GM19468 (cell line): ENCODE results near the gene ZFX.
"Not testable (repeated sequence)": the region's sequence is repeated elsewhere in the genome, so short reads cannot be mapped to it uniquely, and the experiment has no call there.

Experiments used
- ATAC-seq: cut with Tn5 transposase; IDR thresholded peaks from one replicate; pipeline ENCODE4 v1.9.1; 2021; ENCODE audit warnings: mild to moderate bottlenecking, moderate library complexity, moderate number of reproducible peaks; ENCODE audit not compliant: unreplicated experiment; ENCODE audit errors: extremely low read depth

ZFX gene

DNA sequence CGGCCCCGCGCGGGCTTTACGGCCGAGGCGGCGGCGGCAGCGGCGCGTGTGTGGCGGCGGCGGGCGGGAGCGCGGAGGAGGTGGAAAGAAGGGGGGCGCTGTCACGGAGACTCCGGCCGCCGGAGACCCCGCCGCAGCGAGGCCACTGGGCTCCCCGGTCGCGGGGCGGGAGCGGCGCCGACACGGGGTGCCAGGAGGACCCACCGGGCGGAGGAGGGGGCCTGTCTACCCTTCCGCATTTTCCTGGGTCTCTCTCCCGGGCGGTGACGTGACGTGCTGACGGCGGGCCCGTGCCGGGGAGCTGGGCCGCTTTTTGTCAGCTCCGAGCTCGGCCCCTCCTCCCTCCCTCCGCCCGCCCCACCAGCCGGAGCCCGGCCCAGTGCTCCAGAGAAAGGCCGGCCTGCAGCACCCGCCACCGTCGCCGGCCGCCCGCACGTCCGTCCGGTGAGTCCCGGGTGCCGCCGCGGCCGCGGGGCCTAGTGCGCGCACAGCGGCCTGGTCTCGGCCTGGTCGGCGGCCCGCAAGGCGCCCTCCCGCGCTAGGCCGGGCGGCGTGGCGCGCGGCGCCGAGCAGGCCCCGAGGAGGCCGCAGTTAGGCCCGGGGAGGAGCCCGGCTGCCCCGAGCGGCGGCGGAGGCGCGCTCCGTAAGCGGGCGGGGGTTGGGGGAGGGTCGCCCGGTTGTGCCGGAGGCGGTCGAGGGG lies at the start of gene ZFX:
TSS of gene ZFX (plus strand) at position 379 of the 700 bp plus-strand sequence. CDS start 23,014 bp downstream, outside the sequence.
- peak; percentile 9 for ATAC-seq

DNA sequence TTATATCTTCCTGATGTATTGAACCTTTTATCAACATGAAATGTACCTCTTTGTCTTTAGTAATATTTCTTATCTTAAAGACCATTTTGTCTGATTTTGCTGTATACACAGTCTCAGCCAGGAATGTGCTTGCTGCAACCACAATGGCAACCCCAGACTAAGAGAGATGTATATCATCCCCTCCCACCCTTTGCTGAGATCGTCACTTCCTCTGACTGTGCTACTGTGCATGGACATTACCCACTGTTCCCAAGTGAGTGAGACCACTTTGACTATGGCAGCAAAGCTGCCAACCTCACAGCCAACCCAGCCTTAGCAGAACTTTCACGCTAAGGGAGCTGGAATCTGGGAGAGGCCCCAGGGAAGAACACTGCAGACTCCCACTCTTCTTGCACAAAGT lies 48.8 kb upstream of the ZFX start:
- ATAC-seq: no peak

DNA sequence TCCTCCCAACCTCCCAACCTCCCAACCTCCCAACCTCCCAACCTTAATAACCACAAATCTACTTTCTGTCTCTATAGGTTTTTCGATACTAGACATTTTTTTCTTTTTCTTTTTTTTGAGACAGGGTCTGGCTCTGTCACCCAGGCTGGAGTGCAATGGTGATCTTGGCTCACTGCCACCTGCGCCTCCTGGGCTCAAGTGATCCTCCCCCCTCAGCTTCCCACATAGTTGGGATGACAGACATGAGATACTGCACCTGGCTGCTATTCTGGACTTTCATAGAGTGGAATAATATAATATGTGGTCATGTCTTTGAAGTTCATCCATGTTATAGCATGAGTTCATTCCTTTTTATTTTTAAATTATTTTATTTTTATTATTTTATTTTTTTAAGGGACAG lies 39.5 kb upstream of the ZFX start:
- no peak for ATAC-seq

DNA sequence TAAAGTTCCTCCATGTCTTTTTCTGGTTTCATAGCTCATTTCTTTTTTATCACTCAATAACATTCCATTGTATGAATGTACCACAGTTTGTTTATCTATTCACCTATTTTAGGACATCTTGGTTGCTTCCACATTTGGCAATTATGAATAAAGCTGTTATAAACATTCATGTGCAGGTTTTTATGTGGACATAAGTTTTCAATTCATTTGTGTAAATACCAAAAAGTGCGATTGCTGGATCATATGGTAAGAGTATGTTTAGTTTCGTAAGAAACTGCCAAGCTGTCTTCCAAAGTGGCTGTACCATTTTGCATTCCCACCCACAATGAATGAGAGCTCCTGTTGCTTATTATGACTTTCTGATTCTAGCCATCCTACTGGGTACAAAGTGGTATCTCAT lies 36.3 kb upstream of the ZFX start:
- no peak for ATAC-seq

DNA sequence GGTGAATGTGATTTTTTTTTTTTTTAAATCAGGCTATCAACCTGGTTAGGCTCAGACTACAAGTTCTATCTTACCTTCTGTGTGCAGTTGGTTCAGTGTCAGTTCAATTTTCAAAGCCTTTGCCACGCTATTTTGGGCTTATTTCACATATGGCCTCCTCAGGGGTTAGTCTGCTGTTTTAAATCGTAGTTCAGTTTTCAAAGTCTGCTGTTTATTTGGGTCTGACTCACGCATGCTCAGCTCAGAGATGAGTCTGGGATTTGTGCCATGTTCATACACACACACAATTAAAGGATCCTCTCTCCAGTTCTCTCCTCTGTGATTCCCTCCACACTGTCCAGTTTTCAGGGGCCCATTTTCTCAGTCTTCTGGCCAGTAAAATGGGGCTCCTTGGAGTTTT lies 32.3 kb upstream of the ZFX start:
- ATAC-seq: no peak

DNA sequence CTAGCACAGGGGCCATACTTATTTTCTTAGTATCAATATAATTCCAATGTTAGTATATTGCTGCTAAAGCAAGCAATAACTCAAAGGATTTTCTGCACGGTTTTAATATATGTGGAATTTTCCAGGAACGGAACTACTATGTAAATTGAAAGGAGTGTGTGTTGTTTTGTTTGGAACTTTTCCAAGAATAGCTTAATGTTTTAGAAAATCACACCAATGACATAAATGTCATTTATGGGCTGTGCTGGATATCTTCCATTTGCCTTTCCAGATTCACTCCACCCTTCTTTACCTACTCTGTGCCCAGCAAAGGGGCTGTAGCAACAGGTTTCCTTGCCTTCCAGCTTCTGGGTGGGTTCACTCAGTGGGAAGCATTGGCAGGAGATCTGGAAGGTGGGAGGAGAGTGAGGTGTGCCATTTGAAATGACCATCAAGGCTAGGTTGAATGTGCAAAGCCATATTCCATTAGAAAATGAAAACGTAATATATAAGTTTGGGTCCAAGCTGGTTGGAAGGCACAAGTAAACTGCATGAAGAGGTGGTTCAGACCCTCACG lies 25.2 kb upstream of the ZFX start:
- ATAC-seq: no peak

DNA sequence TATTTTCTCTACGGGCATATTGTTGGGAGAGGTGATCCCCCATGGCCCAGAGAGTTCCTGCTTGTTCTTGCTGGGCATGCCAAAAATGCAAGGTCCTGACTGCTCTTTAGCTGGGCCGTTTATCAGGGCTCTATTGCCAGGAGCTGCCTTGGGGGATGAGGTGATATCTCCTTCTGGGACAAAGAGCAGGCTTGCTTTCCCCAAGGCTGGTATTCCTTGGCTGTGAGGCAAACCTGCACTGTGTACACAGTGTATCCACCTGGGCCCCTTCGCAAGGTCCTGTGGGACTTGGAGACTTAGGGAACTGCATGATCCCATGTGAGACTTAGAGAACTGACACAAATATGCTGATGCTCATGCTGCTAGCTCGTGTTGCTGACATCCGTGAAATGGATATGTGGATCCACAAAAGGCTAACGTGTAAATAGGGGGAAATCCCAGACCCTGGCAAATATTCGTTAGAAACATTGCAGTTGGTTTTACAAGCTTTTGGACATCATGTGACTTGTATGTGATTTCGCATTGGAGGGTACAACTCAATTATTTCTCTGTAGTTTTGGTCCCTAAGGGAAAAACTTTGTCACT lies 24.4 kb upstream of the ZFX start:
- ATAC-seq: no peak

DNA sequence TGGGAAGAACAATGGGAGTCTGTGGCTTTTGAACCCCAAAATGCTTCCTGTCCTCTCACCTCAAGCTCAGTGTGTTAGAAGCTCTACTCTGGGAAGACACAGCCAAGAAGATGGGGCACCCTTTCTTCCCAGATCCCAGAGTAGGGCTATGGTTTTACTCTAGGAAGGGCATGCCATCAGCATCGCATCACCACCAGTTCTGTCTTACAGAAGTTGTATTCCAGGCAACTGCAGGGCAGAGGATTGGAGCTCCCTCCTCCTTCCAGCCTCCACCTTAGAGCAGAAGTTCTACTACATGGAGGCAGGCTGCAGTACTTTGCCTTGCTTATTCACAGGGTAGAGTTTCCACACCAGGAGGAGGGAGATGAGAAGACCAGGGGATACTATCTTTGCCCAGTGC lies 18.1 kb upstream of the ZFX start:
- no peak for ATAC-seq

DNA sequence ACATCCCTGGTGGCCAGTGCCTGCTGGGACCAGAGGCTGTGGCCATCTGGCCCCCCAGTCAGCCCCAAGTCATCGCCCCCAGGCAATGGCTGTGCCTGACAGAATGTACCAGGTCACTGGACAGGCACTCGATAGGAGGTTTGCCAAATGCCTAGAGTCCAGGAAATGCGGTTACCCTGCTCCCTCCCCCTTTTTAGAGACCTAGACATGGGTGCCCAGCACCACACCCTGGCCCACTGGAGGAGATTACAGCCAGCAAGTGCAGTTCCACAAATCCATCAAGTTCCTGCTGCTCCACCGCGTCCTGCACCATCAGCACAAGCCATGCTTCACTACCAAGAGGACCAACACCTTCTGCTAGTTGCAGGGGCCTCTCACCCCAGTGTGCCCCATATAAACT lies 16.2 kb upstream of the ZFX start:
- ATAC-seq: no peak

DNA sequence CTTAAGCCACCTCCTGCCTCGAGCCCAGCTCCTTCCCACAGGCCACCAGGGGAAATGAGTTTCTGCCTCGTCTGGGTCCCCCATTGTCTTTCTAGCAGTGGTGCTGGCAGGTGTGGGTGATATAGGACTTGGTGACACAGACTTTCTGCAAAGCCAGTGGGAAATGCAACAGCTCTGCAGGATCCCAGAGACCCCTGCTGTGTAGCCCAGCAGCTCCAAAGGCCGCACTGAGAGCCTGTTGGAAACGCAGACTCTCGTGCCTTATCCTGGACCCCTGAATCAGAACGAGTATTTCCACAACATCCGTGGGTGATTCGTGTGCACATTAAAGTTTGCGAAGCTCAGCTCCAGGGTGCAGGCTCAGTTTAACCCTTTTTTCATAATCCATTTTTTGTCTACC lies 13.8 kb upstream of the ZFX start:
- not testable (repeated sequence) for ATAC-seq

DNA sequence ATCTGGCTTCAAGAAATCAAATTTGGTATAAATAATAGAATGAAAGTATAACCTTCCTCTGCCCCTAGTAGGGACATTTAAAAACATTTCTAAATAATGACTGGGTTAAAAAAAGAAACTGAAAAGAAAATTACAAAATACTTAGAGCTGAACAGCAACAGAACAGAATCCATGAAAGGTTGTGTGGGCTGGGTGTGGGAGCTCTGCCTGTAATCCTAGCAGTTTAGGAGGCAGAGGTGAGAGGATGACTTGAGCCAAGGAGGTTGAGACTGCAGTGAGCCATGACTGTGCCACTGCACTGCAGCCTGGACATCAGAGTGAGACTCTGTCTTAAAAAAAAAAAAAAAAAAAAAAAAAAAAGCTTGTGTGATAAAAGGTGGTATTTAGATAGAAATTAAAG lies 12.3 kb upstream of the ZFX start:
- no peak for ATAC-seq

DNA sequence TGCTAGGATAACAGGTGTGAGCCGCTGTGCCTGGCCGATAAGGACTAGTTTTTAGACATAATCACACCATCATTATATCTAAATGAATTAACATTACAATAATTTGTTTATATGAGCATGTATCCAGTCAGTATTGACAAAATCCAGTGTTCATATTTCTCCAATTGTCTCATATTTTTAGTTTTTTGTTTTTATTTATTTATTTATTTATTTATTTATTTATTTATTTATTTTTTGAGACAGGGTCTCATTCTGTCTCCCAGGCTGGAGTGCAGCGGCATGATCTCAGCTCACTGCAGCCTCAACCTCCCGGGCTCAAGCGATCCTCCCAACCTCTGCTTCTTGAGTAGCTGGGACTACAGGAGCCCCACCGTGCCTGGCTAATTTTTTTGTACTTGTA lies 5.5 kb upstream of the ZFX start:
- not testable (repeated sequence) for ATAC-seq

DNA sequence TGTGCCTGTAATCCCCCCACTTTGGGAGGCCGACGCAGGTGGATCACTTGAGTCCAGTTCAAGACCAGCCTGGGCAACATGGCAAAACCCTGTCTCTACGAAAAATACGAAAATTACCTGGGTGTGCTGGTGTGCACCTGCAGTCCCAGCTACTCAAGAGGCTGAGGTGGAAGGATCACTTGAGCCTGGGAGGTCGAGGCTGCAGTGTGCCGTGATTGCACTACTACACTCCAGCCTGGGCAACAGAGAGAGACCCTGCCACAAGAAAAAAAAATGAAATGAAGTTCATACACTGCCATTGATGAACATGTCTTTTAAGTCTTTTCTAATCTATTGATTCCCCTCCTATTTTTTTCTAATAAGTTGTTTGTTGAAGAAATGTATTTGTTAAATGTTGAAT lies 5.0 kb upstream of the ZFX start:
- no peak for ATAC-seq

DNA sequence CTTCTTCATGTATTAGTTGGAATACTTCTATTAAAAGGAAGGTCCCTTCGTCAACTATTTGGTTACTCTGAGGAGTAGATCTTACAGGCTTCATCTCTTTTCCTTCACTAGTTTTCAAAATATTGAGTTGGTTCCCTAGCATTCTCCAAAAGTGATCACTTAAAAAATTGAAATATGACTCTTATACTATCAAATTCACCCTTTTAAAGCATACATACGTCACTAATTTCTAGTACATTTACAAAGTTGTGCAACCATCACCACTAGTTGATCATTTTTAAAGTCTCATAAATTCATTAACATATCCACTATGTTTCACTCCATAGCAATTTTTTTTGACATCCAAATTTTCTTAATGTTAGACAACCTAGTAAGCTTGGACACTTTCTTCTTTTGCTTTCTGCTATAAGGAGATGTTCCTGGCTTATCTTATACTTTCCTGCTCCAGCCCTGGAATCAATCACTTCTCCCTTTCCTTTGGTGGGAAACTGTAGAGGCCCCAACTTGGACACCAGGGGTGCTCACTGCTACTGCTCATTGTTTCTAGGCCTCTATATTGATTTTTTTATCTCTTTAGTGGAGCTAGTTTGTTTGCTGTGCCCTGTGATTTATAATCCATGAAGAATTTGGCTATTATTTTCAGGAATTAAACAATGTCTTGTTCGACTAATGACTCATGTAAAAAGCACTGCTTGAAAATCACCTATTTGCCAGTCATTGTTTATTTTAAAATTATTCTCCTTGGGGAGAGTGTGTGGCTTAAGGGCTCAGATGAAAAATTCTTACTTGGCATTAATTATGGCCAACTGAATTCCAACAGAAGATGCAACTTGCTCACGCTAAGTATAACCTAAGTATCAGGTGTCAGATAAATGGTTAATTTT lies 4.0 kb upstream of the ZFX start:
- ATAC-seq: no peak

DNA sequence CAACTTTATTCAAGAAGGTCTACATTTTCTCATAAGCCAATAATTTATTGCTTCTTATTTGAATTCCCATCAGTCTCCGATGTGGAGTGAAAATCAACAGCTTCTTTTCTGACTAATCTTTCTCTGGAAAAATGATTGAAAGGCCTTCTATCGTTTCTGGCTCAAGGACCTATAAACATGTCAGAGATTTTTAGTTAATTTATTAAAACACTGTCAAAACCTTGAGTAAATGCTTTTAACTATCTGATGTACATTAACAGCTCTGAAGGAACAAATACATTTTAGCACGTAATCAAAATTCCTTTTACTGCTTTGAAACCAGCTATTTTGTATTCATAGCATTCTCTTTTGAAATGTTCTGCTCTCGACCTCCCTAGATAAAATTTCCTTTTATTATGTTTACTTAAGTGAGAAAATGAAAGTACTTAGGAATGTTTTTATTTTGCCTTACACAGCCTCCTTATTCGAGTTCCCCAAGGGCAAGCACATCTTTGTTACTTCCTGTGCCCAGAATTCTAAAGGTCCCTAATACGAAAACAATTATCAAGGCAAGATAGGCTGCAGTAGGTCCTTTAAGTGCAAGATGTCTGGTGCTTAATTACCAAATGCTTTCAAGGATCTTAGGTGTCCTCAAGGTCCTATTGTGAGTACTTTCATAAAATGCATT lies 3.1 kb upstream of the ZFX start:
- ATAC-seq: no peak

DNA sequence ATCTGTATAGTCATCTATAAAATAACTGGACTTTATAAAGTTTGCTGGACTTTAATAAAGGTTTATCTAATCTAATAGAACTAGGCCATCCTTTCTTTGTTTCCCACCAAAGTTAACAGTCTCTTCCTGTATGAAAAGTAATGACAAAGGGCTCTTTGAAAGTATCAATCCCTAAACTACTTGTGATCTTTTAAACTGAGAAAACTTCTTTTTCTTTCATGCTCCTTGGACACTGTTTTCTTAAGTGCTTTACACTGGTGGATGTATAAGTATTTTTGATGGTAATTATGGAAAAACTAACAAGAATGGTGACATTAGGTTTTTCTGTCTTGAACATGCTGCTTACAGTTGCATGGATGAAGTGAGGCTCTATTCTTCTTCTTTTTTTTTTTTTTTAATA lies 2.4 kb upstream of the ZFX start:
- no peak for ATAC-seq

DNA sequence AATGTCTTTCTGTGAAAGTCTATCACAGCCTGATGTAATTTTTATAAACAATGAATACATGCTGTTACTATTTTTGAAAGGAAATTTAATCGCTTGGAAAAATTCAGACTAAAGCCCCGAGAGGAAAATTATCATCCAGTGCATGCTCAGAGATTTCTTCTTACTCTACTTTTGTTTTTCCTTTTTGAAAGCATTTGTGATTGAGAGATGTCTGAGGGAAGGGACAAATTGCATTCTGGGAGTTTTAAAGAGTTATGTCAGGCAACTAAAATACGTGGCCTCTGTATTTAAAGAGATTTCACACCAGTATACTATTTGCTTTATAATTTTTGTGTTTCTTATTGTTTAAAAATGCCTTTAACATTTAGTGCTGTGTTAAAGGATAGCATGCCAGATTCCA lies 1.4 kb upstream of the ZFX start:
- no peak for ATAC-seq

DNA sequence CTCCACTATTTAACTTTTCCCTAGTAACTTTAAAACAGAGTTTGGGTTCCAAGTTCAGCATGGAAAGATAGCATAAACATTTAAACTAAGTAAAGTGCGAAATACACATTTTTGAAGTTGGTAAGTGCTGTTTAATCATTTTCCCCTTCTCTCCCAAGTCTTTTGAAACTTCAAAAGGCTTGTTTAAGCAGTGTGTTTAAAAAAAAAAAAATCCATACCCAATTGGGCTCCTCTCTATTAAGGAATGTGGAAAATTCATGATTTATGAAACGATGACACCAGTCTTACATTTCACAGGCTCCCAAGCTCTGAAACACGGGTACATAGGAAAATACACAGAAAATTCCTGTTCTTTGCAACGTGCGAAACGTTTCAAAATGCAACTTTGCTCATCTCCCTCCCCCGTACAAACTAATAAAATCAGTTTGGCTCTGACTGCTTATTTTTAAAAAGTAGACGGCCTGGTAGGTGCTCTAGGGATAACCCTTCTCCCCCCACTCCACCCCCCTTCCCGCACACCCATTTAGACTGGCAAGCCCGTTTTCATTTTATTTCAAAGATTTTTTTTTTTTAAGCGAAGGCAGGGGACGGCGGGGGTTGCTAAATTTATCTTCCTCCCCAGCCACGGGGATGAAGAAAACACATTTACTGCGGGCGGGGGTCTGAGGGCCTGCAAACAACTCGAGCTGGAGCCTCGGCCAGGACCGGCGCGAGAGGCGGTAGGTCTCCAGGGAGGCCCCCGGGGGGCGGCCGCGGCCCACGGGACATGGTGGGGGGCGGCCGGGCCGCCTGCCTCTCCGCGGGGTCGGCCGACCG lies 786 bp upstream of the ZFX start:
- no peak for ATAC-seq

DNA sequence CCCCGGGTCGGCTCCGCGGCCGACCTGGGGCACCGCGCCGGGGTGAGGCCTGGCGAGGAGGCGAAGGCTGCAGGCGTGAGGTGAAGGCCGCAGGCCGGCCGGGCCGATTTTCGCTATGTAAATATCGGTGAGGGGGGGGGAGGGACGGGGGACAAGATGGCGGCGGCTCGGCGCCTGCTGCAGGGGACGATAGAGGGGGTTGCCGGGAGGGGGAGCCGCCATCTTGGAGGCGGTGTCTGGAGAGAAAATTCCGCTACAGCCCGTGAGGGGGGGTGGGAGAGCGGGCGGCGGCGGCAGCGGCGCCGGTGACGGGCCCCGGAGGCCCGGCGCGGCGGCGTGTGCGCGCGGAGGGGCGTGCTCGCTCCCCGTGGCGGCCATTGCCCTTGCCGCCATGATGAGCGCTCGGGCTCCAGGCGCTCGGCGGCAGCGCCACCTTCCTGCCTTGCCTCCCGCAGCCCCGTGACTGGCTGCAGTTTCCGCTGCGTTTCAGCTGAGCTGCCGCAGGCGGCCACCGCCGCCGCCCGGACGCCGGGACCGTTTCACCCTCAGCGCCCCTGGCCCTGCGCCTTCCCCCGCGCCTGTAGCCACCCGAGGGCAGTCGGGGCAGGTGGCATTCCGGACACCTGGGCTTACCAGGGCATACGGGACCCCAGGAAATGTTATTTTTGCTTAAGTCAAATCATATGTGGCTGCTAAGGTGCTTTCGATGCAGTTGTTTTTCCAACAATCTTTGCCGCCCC lies 692 bp downstream of the ZFX start:
- ATAC-seq: peak; percentile 69
